ENCODE results near the gene TMPRSS11E. TPM values are rescaled to one million over a fixed set of nuclear protein-coding genes. Genes with fewer than 3 reads are reported as not detected.
"Not testable (repeated sequence)": the region's sequence is repeated elsewhere in the genome, so short reads cannot be mapped to it uniquely, and the experiment has no call there.

TMPRSS11E gene, protein sequence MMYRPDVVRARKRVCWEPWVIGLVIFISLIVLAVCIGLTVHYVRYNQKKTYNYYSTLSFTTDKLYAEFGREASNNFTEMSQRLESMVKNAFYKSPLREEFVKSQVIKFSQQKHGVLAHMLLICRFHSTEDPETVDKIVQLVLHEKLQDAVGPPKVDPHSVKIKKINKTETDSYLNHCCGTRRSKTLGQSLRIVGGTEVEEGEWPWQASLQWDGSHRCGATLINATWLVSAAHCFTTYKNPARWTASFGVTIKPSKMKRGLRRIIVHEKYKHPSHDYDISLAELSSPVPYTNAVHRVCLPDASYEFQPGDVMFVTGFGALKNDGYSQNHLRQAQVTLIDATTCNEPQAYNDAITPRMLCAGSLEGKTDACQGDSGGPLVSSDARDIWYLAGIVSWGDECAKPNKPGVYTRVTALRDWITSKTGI
- not detected in 2 replicates for total RNA-seq (2014; rRNA removed; shearing (Covaris generic))

DNA sequence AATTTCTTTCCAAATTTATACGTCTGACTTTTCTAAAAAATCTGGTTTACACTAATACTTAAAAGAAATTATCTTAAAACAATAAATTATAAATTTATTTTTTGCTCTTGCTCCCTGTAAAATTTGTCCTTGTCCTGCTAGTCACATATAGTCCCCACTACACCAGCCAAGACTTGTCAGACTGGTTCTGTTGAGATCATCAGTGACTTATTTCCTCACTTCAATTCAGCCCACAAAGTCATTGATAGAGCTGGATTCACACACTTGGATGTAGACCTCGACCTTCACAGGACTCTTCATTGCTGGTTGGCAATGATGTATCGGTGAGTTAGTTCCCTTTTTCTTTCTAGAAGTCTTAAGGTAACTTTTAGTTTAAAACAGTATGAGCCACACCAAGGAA, at the start of gene TMPRSS11E:
TSS of gene TMPRSS11E (plus strand) at position 263 of the 400 bp plus-strand sequence. CDS start at position 313, 50 bp downstream.
- no peak for DNase-seq (ENCODE audit: low read depth)

DNA sequence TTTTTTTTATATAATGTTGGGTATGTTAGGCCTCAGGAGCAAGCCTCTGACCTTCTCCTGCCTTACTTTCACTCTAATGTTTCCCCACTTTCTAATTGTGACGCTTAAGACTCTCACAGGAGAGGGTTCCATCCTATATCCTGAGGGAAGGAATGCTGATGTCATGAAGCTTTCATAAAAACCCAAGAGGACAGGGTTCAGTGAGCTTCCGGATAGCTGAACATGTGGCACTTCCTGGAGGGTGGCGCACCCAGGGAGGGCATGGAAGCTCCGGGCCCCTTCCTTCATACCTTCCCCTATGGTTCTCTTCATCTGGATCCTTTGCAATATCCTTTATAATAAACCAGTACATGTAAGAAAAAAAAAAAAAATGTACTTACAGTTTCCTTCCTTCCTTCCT, 48.0 kb upstream of the TMPRSS11E start:
- DNase-seq (ENCODE audit: low read depth), result no peak

- no peak for DNase-seq (ENCODE audit: low read depth)
Measured at GRCh38 chr4:68401231-68401630, 46.0 kb upstream of the TMPRSS11E start.

DNA sequence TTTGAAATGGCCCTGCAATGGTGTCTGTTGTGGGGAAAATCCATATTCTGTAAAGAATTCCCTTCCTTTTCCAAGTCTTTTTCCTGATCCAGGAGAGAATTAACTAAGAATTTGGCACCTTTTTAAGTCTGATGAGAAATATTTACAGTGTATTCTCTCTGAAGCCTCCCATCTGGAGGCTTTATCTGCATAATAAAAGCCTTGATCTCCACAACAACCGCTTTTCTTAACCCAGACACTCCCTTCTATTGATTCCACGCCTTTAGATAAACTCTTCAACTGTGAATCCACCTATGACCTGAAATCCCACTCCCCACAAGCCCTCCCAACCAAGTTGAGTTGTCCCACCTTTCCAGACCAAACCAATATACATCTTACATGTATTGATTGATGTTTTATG, 43.1 kb upstream of the TMPRSS11E start:
- no peak for DNase-seq (ENCODE audit: low read depth)

- not testable (repeated sequence) for DNase-seq (ENCODE audit: low read depth)
Measured at GRCh38 chr4:68405718-68406478, 41.4 kb upstream of the TMPRSS11E start.

DNA sequence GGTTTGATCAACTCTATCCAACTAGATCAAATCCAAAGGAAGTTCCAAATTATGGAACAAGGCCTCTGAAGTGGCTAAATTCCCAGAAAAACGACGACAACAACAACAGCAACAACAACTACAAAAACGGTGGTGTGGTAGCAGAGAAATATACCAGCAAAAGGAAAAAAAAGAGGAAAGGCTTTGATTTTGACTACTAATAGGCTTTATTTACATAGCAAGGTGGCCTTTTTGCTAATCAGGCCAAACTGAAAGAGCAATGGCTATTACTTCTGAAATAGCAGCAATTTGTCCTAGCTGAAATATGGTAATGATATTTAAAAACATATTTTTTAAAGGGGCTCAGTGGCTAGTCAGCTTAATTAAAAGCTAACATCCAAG, 40.8 kb upstream of the TMPRSS11E start:
- DNase-seq (ENCODE audit: low read depth), result no peak

DNA sequence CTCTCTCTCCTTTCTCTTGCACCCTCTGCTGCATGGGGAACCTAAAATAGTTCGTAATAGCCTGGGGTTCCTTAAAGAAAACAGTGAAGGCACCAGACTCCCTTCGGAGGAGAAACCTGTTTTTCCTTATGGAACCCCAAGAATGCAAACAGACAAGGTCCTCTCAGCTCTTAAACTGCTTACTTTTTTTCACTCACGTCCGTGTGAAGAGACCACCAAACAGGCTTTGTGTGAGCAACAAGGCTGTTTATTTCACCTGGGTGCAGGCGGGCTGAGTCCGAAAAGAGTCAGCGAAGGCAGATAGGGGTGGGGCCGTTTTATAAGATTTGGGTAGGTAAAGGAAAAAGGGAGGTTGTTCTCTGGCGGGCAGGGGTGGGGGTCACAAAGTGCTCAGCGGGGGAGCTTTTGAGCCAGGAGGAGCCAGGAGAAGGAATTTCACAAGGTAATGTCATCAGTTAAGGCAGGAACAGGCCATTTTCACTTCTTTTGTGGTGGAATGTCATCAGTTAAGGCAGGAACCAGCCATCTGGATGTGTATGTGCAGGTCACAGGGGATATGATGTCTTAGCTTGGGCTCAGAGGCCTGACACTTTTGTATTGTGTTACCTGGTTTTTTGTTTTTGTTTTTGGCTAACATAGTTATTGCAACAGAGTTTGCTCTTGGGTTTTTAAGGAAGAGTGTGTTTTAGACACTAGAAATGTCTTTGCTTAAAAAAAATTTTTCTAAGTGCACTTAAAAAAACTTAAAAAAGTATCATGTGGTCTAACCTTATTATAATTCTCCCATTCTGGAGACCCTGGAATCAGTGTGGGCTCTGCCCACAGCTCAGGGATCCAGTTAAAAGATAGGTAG, 40.0 kb upstream of the TMPRSS11E start:
- not testable (repeated sequence) for DNase-seq (ENCODE audit: low read depth)

DNA sequence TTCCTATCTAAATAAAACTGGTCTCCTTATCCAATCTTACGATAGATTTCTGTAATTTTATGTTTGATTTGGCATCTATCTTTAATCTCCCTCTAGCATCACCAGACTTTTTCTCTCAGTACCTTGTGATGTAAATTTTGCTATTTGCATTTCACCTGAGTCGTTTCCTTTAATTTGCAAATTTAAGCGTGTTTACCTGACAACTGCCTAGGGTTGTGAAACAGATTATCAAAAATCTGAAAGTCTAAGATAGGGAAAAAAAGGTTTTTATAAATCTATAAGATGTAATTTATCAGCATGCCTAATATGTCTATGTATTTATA, 39.4 kb upstream of the TMPRSS11E start:
- DNase-seq (ENCODE audit: low read depth), result no peak

DNA sequence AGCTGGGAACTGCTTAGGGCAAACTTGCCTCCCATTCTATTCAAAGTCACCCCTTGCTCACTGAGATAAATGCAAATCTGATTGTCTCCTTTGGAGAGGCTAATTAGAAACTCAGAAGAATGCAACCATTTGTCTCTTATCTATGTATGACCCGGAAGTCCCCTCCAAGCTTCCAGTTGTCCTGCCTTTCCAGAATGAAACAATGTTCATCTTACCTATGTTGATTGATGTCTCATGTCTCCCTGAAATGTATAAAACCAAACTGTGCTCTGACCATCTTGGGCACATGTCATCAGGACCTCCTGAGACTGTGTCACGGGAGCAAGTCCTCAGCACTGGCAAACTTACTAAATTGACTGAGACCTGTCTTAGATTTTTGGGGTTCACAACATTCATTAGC, 37.1 kb upstream of the TMPRSS11E start:
- no peak for DNase-seq (ENCODE audit: low read depth)

GRCh38 chr4:68410643-68411042, 36.6 kb upstream of the TMPRSS11E start:
- no peak for DNase-seq (ENCODE audit: low read depth)

DNA sequence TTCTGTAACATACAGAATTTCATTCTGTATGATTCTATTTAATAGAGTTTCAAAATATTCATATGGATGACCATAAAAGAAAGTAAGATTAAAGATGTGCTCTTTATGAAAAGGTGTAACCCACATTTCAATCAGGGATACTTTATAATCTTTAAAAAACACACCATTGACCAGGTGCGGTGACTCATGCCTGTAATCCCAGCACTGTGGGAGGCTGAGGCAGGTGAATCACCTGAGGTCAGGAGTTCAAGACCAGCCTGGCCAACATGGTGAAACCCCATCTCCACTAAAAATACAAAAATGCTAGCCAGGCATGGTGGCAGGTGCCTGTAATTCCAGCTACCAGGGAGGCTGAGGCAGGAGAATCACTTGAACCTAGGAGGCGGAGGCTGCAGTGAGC, 35.2 kb upstream of the TMPRSS11E start:
- DNase-seq (ENCODE audit: low read depth), result not testable (repeated sequence)

- no peak for DNase-seq (ENCODE audit: low read depth)
Measured at GRCh38 chr4:68416591-68416990, 30.7 kb upstream of the TMPRSS11E start.

DNA sequence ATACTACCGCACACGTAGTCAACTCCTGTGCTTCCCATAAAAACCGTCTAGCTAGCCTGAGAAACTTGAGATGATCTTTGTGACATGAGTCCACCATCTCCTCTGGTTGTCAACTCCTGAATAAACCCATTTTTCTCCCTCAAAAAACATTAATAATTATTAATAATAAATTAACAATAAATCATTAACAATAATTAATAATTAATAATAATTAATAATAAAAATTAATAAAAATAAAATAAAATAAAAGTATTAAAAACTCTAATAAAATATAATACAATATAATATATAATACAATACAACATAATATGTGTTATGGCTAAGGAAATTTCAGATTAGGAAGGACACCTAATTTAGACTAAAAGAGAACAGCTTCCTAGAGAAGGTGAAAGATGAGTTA, 20.7 kb upstream of the TMPRSS11E start:
- no peak for DNase-seq (ENCODE audit: low read depth)

DNA sequence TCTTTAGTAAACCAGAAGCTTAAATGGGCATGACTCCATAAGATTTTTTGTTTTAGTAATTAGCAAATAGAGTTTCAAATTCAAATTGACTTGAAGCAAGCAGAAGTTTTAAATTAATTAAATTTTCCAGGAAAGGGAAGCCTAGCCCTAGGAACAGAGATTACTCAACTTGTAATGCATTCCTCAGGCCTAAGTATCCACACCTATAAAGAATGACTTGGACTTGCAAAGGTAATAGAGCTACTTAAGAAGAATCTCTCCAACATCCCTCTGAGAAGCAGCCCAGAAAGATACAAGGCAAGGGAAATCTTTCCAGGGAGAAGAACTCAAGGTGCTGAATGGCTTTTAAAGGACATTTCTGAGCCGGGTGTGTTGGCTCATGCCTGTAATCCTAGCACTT, 16.9 kb upstream of the TMPRSS11E start:
- DNase-seq (ENCODE audit: low read depth), result no peak

- DNase-seq (ENCODE audit: low read depth), result no peak
Measured at GRCh38 chr4:68432320-68432719, 14.9 kb upstream of the TMPRSS11E start.

DNA sequence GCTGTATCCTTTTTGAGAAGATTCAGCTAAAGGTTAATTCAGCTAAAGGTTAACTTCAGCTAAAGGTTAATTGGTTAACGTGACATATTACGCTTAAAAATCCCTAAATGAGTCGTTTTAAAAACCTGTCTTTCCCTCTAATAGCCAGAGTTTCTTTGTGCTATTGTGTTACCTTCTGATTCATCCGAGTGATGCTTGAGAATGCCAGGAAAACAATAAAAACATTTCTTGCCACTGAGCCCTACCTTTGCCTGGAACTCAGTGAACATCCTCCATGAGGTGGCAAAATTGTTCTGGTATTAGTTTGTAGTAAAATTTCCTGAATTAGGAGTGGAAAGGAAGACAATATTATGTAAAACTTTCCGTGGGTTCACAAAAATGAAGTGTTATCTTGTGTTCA, 13.7 kb upstream of the TMPRSS11E start:
- DNase-seq (ENCODE audit: low read depth), result no peak

- DNase-seq (ENCODE audit: low read depth), result no peak
Measured at GRCh38 chr4:68434277-68434676, 13.0 kb upstream of the TMPRSS11E start.

DNA sequence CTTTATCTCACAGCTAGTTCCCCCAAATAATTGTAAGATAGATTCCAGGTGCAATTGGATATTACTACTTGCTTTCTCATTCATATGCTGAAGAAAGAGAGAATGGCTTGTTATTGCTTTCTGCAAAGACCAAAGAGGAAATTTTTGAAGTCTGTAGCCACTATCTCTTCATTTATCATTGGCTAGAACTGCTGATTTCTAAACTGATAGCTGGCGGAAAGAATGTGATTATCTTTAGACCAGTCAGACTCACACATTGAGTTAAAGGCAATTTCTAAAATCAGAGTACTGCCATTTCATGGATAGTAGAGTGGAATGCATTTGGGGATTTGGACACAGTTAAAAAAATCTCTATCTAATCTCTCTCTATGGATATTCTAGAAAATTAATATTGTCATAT, 12.4 kb upstream of the TMPRSS11E start:
- no peak for DNase-seq (ENCODE audit: low read depth)

- no peak for DNase-seq (ENCODE audit: low read depth)
Measured at GRCh38 chr4:68445111-68445510, 2.2 kb upstream of the TMPRSS11E start.

DNA sequence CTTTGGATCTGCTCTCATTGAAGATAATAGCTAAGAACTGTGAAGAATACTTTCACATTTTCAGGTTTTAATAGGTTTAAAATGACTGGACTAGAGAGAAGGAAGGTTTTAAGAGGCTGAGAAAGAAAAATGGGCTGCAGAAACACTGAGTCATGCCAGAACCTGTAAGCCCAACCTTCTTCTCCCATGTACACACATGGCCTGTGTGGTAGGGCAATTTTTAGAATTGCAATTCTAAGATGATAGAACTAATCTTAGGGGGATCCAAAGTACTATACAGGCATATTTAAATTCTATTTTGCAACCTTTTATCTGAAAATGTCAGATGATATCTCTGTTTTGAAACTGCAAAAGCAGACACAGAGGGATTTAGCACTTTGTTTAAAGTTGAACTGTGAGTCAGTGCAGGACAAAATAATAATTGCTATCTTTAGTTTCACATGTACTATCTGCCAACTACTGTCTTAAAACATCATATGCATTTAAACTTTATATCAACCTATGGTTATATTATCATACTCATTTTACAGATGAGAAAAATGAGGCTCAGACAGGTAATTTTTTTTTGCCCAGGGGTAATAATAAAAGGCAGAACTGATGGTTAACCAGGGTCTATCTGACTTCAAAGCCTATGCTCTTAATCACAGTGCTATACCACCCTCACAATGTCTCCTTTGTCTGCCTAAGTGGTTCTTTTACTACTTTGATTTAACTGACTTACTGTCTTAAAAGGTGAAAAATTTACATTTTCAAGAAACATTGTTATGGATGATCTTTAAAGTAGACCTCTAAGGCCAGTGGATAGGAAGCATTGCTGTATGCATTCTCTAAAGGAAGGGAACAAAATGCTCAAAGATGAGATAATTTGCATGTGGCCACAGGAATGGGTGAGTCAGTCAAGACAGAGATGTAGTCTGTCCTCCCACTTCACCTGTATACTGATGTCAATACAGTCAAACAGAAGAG, 4.3 kb downstream of the TMPRSS11E start:
- DNase-seq (ENCODE audit: low read depth), result peak; percentile 51

DNA sequence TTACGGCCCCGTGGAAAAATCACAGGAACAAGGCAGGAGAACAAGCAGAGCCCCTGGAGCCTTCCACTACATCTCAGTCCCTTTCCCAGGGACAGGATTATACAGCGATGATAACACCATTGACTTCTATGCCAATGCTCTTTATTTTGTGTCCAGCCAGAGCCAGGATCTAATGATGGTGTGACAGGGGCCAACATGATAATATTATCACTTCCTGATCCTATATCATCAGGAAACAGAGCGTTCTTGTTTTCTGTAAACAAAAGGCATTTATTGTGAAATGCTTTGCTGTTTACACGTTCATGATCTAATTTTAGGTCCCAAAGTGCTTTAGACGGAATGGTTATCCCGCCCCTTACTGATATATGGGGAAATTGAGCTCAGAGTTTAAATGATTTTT, 12.8 kb downstream of the TMPRSS11E start:
- no peak for DNase-seq (ENCODE audit: low read depth)

All from M059J (cell line).